LNCAP (cell line): ENCODE data around the gene CEACAM4.
A peak's percentile ranks its signal among the peaks of the same experiment; 100 is the strongest.

Source experiments
- CTCF ChIP-seq: fragments of 450-650 bp; IDR thresholded peaks from 2 replicates; pipeline ENCODE4 v1.5.1; 2017; ENCODE audit warnings: mild to moderate bottlenecking

CEACAM4 gene

GRCh38 chr19:41601771-41602170 is 25.1 kb downstream of the CEACAM4 start:
- no peak for TF ChIP-seq CTCF

DNA sequence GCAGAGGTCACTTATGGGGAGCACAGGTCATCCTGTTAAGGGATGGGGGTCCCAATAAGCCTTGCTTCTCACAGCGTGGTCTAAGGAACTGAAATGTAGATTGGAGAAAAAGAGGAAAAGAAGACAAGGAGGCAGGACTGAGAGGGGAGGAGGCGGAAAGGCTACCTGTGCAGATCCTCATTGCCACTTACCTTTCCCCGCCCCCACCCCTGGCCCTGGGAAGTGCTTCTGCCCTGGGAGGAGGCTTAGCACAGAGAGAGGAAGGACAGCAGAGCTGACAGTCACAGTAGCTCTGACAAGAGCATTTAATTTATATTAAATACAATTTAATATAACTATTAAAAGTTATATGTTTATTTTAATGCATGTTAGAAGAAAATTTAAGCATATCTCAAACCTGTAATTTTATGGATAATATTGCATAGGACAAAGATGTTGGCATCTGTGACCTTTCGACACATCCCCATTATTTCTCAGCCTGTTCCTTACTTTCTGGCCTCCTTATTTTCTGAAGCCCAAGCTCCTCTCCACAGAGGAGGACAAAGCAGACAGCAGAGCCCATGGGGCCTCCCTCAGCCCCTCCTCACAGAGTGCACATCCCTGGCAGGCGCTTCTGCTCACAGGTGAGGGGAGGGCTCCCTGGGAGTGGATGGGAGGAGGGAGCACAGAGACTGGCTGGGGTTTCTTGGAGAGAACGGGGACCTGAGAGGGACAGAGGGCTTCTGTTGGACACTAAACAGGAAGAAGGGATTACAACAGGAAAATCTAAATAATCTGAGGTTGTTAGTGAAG is 27.5 kb downstream of the CEACAM4 start:
- TF ChIP-seq CTCF, result no peak

- TF ChIP-seq CTCF, result peak; percentile 77
Measured at GRCh38 chr19:41597600-41598041, 29.3 kb downstream of the CEACAM4 start.

DNA sequence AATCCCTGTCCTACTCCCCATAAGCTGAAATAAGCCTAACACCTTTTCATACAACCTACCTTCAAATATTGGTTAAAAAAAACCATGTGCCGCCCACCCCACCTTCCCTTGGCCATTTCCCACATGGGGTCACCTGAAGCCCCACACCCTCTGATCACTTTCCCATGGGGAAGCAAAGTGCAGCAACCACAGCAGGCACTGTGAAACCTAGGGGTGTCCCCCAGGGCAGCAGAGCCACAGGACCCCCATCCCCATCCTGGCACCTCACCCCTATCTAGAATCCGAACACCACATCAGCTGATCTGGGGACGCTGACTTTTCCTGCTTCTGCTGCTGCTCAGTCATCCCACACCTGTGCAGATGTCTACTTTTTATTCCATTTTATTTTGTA is 31.0 kb downstream of the CEACAM4 start:
- no peak for TF ChIP-seq CTCF

GRCh38 chr19:41595258-41595889 is 31.5 kb downstream of the CEACAM4 start:
- TF ChIP-seq CTCF, result peak; percentile 58

GRCh38 chr19:41591951-41592562 is 34.8 kb downstream of the CEACAM4 start:
- no peak for TF ChIP-seq CTCF

GRCh38 chr19:41590936-41591335 is 35.9 kb downstream of the CEACAM4 start:
- TF ChIP-seq CTCF, result no peak
